Thoracic aorta (tissue), 2 donors: ENCODE data around the gene PAK1. TPM values are rescaled to one million over a fixed set of nuclear protein-coding genes. Genes with fewer than 3 reads are reported as not detected.
A peak's percentile ranks its signal among the peaks of the same experiment; 100 is the strongest.
"Not testable (repeated sequence)": the region's sequence is repeated elsewhere in the genome, so short reads cannot be mapped to it uniquely, and the experiment has no call there.

Experiments used
- ATAC-seq: fragments of 150-250 bp; one replicate; pipeline ENCODE4 v1.8.0; 2017; ENCODE audit warnings: low read depth; ENCODE audit not compliant: insufficient number of reproducible peaks, low FRiP score
- DNase-seq: peaks from one replicate; pipeline ENCODE4 v3.0.0-alpha.2; 2020; ENCODE audit warnings: low spot score
- H3K27ac ChIP-seq, 2 donors: fragments of 200-600 bp; sonication (generic); 1 replicate in 1 of 2; 2 replicates in 1 of 2; pipeline ENCODE4 v1.5.1; 2016; ENCODE audit warnings: mild to moderate bottlenecking in 2 of 2, moderate library complexity in 2 of 2
- H3K27me3 ChIP-seq: fragments of 200-600 bp; sonication (generic); replicated peaks from 2 replicates; pipeline ENCODE4 v1.6.0; 2016; ENCODE audit warnings: mild to moderate bottlenecking; ENCODE audit not compliant: insufficient read depth
- H3K36me3 ChIP-seq: fragments of 200-600 bp; sonication (generic); one replicate; pipeline ENCODE4 v1.5.1; 2016
- H3K4me1 ChIP-seq, 2 donors: fragments of 200-600 bp; sonication (generic); 1 replicate in 1 of 2; 2 replicates in 1 of 2; pipeline versions ENCODE4 v1.5.1 to v1.6.0; 2016; ENCODE audit warnings: low read depth in 2 of 2, mild to moderate bottlenecking in 1 of 2; ENCODE audit not compliant: control insufficient read depth in 1 of 2
- H3K4me3 ChIP-seq: fragments of 200-600 bp; sonication (generic); 2 replicates; pipeline ENCODE4 v1.5.1; 2016; ENCODE audit warnings: mild to moderate bottlenecking
- H3K9me3 ChIP-seq: fragments of 200-600 bp; sonication (generic); 2 replicates; pipeline ENCODE4 v1.5.1; 2016
- CTCF ChIP-seq: fragments of 200-600 bp; sonication (generic); IDR thresholded peaks from one replicate; pipeline ENCODE4 v1.5.1; 2019; ENCODE audit warnings: antibody characterized with exemption
- total RNA-seq, 2 donors: library from RNA; depleted of rRNA; stranded (reverse); fragments of >200 nt; gene quantifications; one replicate each; pipeline versions ENCODE4 v1.1.0 to v1.2.3, GENCODE V29; 2016

Gene PAK1
- total RNA-seq, 2 donors from 2014 or later: 29.4 to 48.3 TPM

- Histone ChIP-seq H3K4me1 (peaks cover 8 to 21% of the 10 kb centered on the region in 2 donors), H3K27me3 (no peaks in the 10 kb centered on the region), H3K27ac (peak overlapping the region; percentile 3 to 41), H3K36me3 (no peaks in the 10 kb centered on the region), H3K4me3 (no peak overlapping the region), H3K9me3 (no peaks in the 10 kb centered on the region)
- ATAC-seq: no peak
- TF ChIP-seq CTCF: no peak
- DNase-seq: no peak
These were observed 87.7 kb downstream of the PAK1 start for GRCh38 chr11:77386178-77386577.

- not testable (repeated sequence) for H3K9me3 ChIP-seq, DNase-seq, H3K36me3 ChIP-seq, ATAC-seq, H3K4me3 ChIP-seq, H3K27me3 ChIP-seq, H3K27ac ChIP-seq
- peaks cover 8 to 21% of the 10 kb centered on the region in 2 donors for H3K4me1 ChIP-seq
These were observed 88.6 kb downstream of the PAK1 start for GRCh38 chr11:77385255-77385771.

- Histone ChIP-seq H3K9me3 (no peaks in the 10 kb centered on the region), H3K4me3 (no peak overlapping the region), H3K36me3 (no peaks in the 10 kb centered on the region), H3K27me3 (no peaks in the 10 kb centered on the region), H3K4me1 (peaks cover 8 to 21% of the 10 kb centered on the region in 2 donors), H3K27ac (no peak overlapping the region)
- DNase-seq (no peak), ATAC-seq (no peak)
- no peak for TF ChIP-seq CTCF
These were observed 89.3 kb downstream of the PAK1 start for GRCh38 chr11:77384571-77384970.

GRCh38 chr11:77383349-77383748 is 90.5 kb downstream of the PAK1 start:
- H3K27me3 ChIP-seq, H3K9me3 ChIP-seq, H3K27ac ChIP-seq, H3K36me3 ChIP-seq, ATAC-seq, H3K4me3 ChIP-seq, DNase-seq: not testable (repeated sequence)
- H3K4me1 ChIP-seq: peaks cover 8 to 21% of the 10 kb centered on the region in 2 donors

- Histone ChIP-seq H3K27me3 (no peaks in the 10 kb centered on the region), H3K4me1 (peaks cover 8 to 20% of the 10 kb centered on the region in 2 donors), H3K9me3 (no peaks in the 10 kb centered on the region), H3K36me3 (peaks cover 3% of the 10 kb centered on the region), H3K4me3 (no peak overlapping the region), H3K27ac (no peak overlapping the region)
- no peak for TF ChIP-seq CTCF
- ATAC-seq (no peak), DNase-seq (no peak)
These were observed 91.9 kb downstream of the PAK1 start for GRCh38 chr11:77381729-77382665.

GRCh38 chr11:77379934-77380333 is 94.0 kb downstream of the PAK1 start:
- H3K27me3 ChIP-seq: no peaks in the 10 kb centered on the region
- ATAC-seq (no peak), DNase-seq (no peak)
- H3K4me3 ChIP-seq: no peak overlapping the region
- H3K4me1 ChIP-seq: peaks cover 4 to 5% of the 10 kb centered on the region in 2 donors
- H3K9me3 ChIP-seq: no peaks in the 10 kb centered on the region
- H3K27ac ChIP-seq: no peak overlapping the region
- TF ChIP-seq CTCF: no peak
- peaks cover 3% of the 10 kb centered on the region for H3K36me3 ChIP-seq
